H9 (cell line): ENCODE data around the gene DGKG. TPM values are rescaled to one million over a fixed set of nuclear protein-coding genes. Genes with fewer than 3 reads are reported as not detected.

Source experiments
- DNase-seq: peaks from one replicate; pipeline ENCODE4 v3.0.0-alpha.2; 2017
- H2AFZ ChIP-seq: one replicate; pipeline ENCODE4 v1.6.1; 2013; ENCODE audit warnings: mild to moderate bottlenecking, low read length, control low read depth, moderate library complexity
- H2AK5ac ChIP-seq: 2 replicates; pipeline ENCODE4 v1.6.1; 2013; ENCODE audit warnings: low read length, control low read depth, mixed read lengths; ENCODE audit not compliant: insufficient read length
- H2BK120ac ChIP-seq: one replicate; pipeline ENCODE4 v1.6.1; 2013; ENCODE audit warnings: low read depth, mild to moderate bottlenecking, low read length, control low read depth, inconsistent platforms; ENCODE audit not compliant: poor library complexity, severe bottlenecking
- H2BK12ac ChIP-seq: 2 replicates; pipeline ENCODE4 v1.6.1; 2013; ENCODE audit warnings: low read length, control low read depth, mixed read lengths, low read depth; ENCODE audit not compliant: insufficient read length
- H2BK15ac ChIP-seq: 2 replicates; pipeline ENCODE4 v1.6.1; 2013; ENCODE audit warnings: low read depth, low read length, control low read depth
- H2BK20ac ChIP-seq: one replicate; pipeline ENCODE4 v1.6.1; 2013; ENCODE audit warnings: low read depth, mild to moderate bottlenecking, low read length, control low read depth, inconsistent platforms; ENCODE audit not compliant: poor library complexity, severe bottlenecking
- H2BK5ac ChIP-seq: 2 replicates; pipeline ENCODE4 v1.6.1; 2013; ENCODE audit warnings: low read length, control low read depth, mixed read lengths; ENCODE audit not compliant: insufficient read length
- H3K14ac ChIP-seq: 2 replicates; pipeline ENCODE4 v1.6.1; 2013; ENCODE audit warnings: low read length, control low read depth; ENCODE audit not compliant: insufficient read depth
- H3K18ac ChIP-seq: 2 replicates; pipeline ENCODE4 v1.6.1; 2013; ENCODE audit warnings: low read depth, mild to moderate bottlenecking, mixed read lengths, low read length, control low read depth; ENCODE audit not compliant: insufficient read length
- H3K23ac ChIP-seq: 2 replicates; pipeline ENCODE4 v1.6.1; 2013; ENCODE audit warnings: low read length, control low read depth, mixed read lengths, low read depth; ENCODE audit not compliant: insufficient read length
- H3K23me2 ChIP-seq: 2 replicates; pipeline ENCODE4 v1.6.1; 2013; ENCODE audit warnings: low read depth, mild to moderate bottlenecking, mixed read lengths, low read length, control low read depth; ENCODE audit not compliant: insufficient read length, poor library complexity, severe bottlenecking
- H3K27ac ChIP-seq: 2 replicates; pipeline ENCODE4 v1.5.1; 2013; ENCODE audit warnings: low read length, control low read depth, mixed read lengths, low read depth; ENCODE audit not compliant: insufficient read length
- H3K27me3 ChIP-seq: 2 replicates; pipeline ENCODE4 v1.6.1; 2013; ENCODE audit warnings: low read length, control low read depth, inconsistent platforms; ENCODE audit not compliant: insufficient read depth
- H3K4ac ChIP-seq: 2 replicates; pipeline ENCODE4 v1.6.1; 2013; ENCODE audit warnings: low read depth, mild to moderate bottlenecking, control low read depth, inconsistent platforms, low read length, moderate library complexity
- H3K4me1 ChIP-seq: 2 replicates; pipeline ENCODE4 v1.6.1; 2013; ENCODE audit warnings: low read length, control low read depth, inconsistent platforms; ENCODE audit not compliant: insufficient read depth
- H3K4me2 ChIP-seq: 2 replicates; pipeline ENCODE4 v1.6.1; 2013; ENCODE audit warnings: low read length, control low read depth, mixed read lengths; ENCODE audit not compliant: insufficient read length, insufficient read depth
- H3K56ac ChIP-seq: 2 replicates; pipeline ENCODE4 v1.6.1; 2013; ENCODE audit warnings: low read depth, mild to moderate bottlenecking, mixed read lengths, low read length, control low read depth; ENCODE audit not compliant: insufficient read length
- H3K79me1 ChIP-seq: 2 replicates; pipeline ENCODE4 v1.6.1; 2013; ENCODE audit warnings: low read depth, mild to moderate bottlenecking, moderate library complexity, low read length, control low read depth, inconsistent platforms; ENCODE audit not compliant: insufficient read depth, poor library complexity, severe bottlenecking
- H3K79me2 ChIP-seq: 2 replicates; pipeline ENCODE4 v1.6.1; 2013; ENCODE audit warnings: low read length, control low read depth, inconsistent platforms; ENCODE audit not compliant: insufficient read depth
- H3K9ac ChIP-seq: 2 replicates; pipeline ENCODE4 v1.6.1; 2013; ENCODE audit warnings: low read length, control low read depth, mixed read lengths; ENCODE audit not compliant: insufficient read length; ENCODE audit errors: extremely low read depth
- H3K9me3 ChIP-seq: one replicate; pipeline ENCODE4 v1.6.1; 2013; ENCODE audit warnings: low read depth, low read length, inconsistent platforms; ENCODE audit not compliant: control insufficient read depth
- H3T11ph ChIP-seq: one replicate; pipeline ENCODE4 v1.6.1; 2013; ENCODE audit warnings: mild to moderate bottlenecking, low read length, control low read depth, inconsistent platforms
- H4K20me1 ChIP-seq: one replicate; pipeline ENCODE4 v1.6.1; 2013; ENCODE audit not compliant: control insufficient read depth, insufficient read length, insufficient read depth
- H4K5ac ChIP-seq: 2 replicates; pipeline ENCODE4 v1.6.1; 2013; ENCODE audit warnings: low read depth, mild to moderate bottlenecking, mixed read lengths, low read length, control low read depth; ENCODE audit not compliant: insufficient read length
- H4K8ac ChIP-seq: replicated peaks from 2 replicates; pipeline ENCODE4 v1.6.1; 2013; ENCODE audit warnings: low read length, control low read depth, mixed read lengths, low read depth; ENCODE audit not compliant: insufficient read length
- H4K91ac ChIP-seq: 2 replicates; pipeline ENCODE4 v1.6.1; 2013; ENCODE audit warnings: low read depth, mild to moderate bottlenecking, moderate library complexity, mixed read lengths, low read length, control low read depth; ENCODE audit not compliant: insufficient read length
- H3K27ac Mint-ChIP-seq, 3 experiments: 2 replicates in 2 of 3; 3 replicates in 1 of 3; pipeline ENCODE4 v1.8.0; 2020 to 2021; ENCODE audit warnings: mixed read lengths in 3 of 3, mild to moderate bottlenecking in 1 of 3, moderate library complexity in 1 of 3
- H3K27me3 Mint-ChIP-seq: 2 replicates; pipeline ENCODE4 v1.8.0; 2021; ENCODE audit warnings: low read depth, mild to moderate bottlenecking, moderate library complexity, mixed read lengths
- H3K36me3 Mint-ChIP-seq, 3 experiments: 2 replicates in 2 of 3; 3 replicates in 1 of 3; pipeline ENCODE4 v1.8.0; 2020 to 2021; ENCODE audit warnings: low read depth in 3 of 3, mixed read lengths in 3 of 3; ENCODE audit not compliant: insufficient read depth in 1 of 3
- H3K4me1 Mint-ChIP-seq, 2 experiments: 2 replicates each; pipeline ENCODE4 v1.8.0; 2020; ENCODE audit warnings: mixed read lengths in 2 of 2
- H3K4me3 Mint-ChIP-seq, 2 experiments: 2 replicates in 1 of 2; 3 replicates in 1 of 2; pipeline ENCODE4 v1.8.0; 2020 to 2021; ENCODE audit warnings: mild to moderate bottlenecking in 2 of 2, mixed read lengths in 2 of 2, moderate library complexity in 1 of 2
- H3K9me3 Mint-ChIP-seq, 2 experiments: 2 replicates in 1 of 2; 3 replicates in 1 of 2; pipeline ENCODE4 v1.8.0; 2020; ENCODE audit warnings: mild to moderate bottlenecking in 2 of 2, mixed read lengths in 2 of 2, moderate library complexity in 1 of 2
- CTCF ChIP-seq: fragments of 200-600 bp; sonication (generic); conservative IDR thresholded peaks from 3 replicates; pipeline ENCODE4 v1.8.0; 2021; ENCODE audit warnings: antibody characterized with exemption, mild to moderate bottlenecking
- WGBS: extraction: QIAGEN DNeasy Blood & Tissue Kit; methylation state at CpG from one replicate; pipeline ENCODE4 v1.1.7; 2013; ENCODE audit warnings: missing lambda C conversion rate, low lambda C conversion rate, mixed read lengths; ENCODE audit not compliant: insufficient read length; ENCODE audit errors: extremely low coverage; 5-methylcytosine and 5-hydroxymethylcytosine counted together
- total RNA-seq: library from RNA; stranded (reverse); gene quantifications from 2 replicates; pipeline ENCODE4 v1.2.1, GENCODE V29; 2021

The DGKG gene
- total RNA-seq, 1 experiment from 2014 or later = not detected

GRCh38 chr3:186283096-186283495 lies 78.9 kb downstream of the DGKG start:
- no peaks in the 10 kb centered on the region for H3K79me2 ChIP-seq
- no peak overlapping the region for H4K5ac ChIP-seq
- no peak overlapping the region for H3K23ac ChIP-seq
- no peak overlapping the region for H2AK5ac ChIP-seq
- H3K4me1 Mint-ChIP-seq = peaks cover 0 to 5% of the 10 kb centered on the region in 2 experiments; a peak in 1 of 4 replicates
- no peaks in the 10 kb centered on the region for H3K9me3 ChIP-seq
- H4K8ac ChIP-seq = no peak overlapping the region
- no peak overlapping the region for H3K18ac ChIP-seq
- H3K4ac ChIP-seq = no peak overlapping the region
- H3K4me2 ChIP-seq = no peak overlapping the region
- WGBS = 100% methylated on average over 1 of the region's 8 CpGs
- H3K36me3 Mint-ChIP-seq = no peaks in the 10 kb centered on the region
- no peak overlapping the region for H3K27ac Mint-ChIP-seq
- H4K91ac ChIP-seq = no peak overlapping the region
- no peak for DNase-seq
- H3K4me1 ChIP-seq = no peaks in the 10 kb centered on the region
- H3K27me3 Mint-ChIP-seq = peaks cover 6% of the 10 kb centered on the region
- H3K56ac ChIP-seq = no peak overlapping the region
- no peak overlapping the region for H3K4me3 Mint-ChIP-seq
- no peak overlapping the region for H3K9ac ChIP-seq
- no peak overlapping the region for H2BK12ac ChIP-seq
- H3K9me3 Mint-ChIP-seq = no peaks in the 10 kb centered on the region
- no peak overlapping the region for H2BK5ac ChIP-seq
- no peak overlapping the region for H2BK15ac ChIP-seq
- no peak overlapping the region for H2AFZ ChIP-seq
- no peak for TF ChIP-seq CTCF
- H3T11ph ChIP-seq = no peak overlapping the region
- no peak overlapping the region for H3K14ac ChIP-seq
- H3K23me2 ChIP-seq = no peaks in the 10 kb centered on the region
- no peaks in the 10 kb centered on the region for H4K20me1 ChIP-seq
- H2BK20ac ChIP-seq = no peak overlapping the region
- H2BK120ac ChIP-seq = no peak overlapping the region
- no peaks in the 10 kb centered on the region for H3K79me1 ChIP-seq
- H3K27me3 ChIP-seq = no peaks in the 10 kb centered on the region
- no peak overlapping the region for H3K27ac ChIP-seq
